NK-92 treated with Interleukin-12 subunit alpha and Interleukin-12 subunit beta, amount 100 ng/mL, for 24 hours (cell line): ENCODE results near the gene GATA2.
A peak's percentile ranks its signal among the peaks of the same experiment; 100 is the strongest.

ENCODE experiments used
- DNase-seq: peaks from one replicate; lab custom pipeline; 2025; lab: John Stamatoyannopoulos, UW

The GATA2 gene

DNA sequence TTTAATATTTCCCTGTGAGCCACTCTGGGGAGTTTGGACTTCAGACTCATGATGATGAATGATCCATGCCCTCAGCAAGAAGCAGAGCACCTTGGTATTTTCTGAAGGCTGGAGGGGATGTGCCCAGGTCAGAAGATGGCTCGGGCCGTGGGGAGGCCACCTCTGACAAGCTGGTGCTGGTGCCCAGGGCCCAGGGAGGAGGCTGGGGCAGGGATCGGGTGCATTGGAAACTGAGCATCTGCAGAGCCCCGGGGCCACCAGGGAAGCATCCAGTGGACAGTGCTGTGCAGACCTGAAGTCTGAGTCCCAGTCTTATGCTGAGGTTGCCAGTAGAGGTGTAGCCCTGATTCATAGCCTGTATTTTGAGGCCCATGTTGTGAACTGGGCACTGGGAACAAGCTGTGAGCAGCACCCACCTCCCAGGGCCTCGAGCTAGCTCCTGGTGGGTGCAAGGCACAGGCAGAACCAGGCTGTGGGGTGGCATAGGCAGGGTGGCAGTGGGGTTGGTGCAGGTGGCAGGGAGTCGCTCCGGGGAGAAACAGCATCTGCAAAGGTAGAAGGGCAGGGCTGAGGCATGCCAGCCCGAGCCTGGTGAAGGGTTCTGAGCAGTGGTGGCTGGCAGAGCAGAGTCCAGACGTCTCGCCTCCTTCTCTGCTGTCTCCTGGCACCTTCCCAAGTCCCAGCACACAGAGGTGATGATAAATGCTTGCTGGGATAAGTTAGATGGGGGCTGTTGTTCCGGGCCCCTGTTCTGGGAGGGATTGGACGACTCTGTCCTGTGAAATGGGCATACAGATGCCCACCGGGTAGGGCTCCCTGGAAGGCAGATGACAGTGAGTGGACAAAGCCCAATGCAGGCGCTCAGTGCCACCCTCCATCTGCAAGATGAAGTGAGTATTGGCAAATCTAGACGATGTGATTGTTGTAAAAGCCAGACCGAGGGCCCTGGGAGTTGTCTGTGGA, 36.9 kb downstream of the GATA2 start:
- no peak for DNase-seq

DNA sequence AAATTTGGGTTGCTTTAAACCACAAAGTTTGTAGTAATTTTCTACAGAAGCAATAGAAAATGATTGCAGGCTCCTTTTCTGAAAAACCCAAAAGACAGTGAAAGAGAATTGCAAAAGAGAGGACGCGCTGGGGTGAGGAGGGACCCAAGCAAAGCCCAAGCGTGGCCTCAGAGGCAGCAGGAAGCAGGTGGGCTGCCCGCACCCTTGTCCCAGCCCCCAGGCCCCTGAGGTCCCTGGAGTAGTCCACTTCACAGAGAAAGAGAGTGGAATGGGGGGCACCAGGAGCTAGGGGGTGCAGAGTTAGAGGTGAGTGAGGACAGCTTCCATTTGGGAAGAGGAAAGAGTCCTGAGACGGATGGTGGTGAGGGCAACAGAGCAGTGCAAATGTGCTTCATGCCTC, 37.9 kb downstream of the GATA2 start:
- DNase-seq = no peak

DNA sequence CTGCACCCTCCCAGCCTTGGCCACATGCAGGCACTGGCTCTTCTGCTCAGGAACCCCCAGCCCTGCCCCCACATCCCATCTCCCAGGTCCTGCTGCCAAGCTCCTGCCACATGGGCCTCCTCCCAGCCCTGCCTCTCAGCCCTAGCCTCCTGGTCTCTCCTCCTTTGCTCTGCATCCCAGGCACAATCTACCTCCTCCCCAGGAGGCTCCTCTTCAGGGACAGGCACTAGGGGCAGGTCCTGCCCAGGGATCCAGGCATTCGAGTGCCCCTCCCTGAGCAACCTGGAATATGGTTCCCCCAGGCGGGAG, 38.7 kb downstream of the GATA2 start:
- no peak for DNase-seq

DNA sequence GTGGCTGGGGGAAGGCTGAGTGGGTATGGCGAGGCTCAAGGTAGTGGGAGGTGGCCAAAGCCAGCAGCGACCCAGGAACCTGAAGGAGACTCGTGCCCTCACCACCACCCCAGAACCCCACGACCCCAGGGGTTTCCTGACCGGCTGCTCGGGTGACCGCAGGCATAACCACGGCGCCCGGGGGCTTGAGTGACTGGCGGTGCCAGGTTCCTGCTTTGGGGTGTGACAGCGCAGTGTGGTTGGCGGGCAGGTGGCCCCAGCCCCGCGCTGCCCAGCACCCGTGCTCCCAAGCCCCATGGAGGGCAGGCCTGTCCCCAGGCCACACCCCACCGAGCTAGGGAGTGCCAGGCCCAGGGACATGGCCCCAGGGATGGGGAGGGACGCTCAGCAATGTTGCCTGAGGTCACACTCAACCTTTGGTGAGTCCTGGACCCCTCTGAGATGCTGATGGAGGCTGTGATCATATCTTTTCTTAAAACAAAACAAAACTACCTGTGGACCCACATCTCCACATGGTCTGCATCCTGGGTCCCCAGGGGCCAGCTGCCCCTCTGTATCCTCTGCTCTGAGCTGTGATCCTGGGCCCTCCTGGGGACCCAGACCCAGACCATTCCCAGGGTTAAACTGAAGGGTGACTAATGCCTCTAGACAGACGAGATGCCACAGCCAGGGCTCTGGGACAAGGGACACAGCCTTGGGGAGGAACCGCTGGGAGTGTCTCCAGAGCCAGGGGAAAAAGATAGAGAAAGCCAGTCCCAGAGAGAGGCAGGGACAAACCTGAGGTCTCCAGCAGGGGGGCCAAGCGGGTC, 39.3 kb downstream of the GATA2 start:
- DNase-seq = no peak

DNA sequence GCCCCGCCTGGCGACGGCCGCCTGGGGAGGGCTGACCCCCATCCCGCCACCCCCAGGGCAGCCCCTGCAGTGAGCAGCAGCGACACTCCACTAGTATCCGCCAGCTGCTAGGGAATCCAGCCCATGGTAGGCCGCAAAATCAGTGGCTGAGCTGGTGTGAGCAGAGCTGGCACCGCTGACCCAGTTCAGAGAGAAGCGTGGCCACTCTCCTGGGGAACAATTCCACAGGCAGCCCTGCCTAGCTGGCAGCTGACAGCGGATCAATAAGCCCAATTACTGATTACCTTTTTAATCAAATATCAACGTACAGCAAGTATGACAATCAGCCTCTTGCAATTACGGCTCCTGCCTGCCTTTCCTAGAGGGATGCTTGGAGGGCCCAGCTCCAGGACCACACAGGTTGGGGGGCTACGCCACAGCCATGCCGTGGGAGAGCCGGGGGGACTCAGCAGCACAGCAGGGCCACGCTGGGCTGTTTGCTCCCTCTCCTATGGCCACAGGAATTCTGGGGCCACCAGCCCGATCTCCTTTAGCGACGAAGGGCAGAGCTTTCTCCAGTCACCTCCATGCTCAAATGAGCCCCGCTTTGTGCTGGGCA, 40.2 kb downstream of the GATA2 start:
- DNase-seq = no peak

DNA sequence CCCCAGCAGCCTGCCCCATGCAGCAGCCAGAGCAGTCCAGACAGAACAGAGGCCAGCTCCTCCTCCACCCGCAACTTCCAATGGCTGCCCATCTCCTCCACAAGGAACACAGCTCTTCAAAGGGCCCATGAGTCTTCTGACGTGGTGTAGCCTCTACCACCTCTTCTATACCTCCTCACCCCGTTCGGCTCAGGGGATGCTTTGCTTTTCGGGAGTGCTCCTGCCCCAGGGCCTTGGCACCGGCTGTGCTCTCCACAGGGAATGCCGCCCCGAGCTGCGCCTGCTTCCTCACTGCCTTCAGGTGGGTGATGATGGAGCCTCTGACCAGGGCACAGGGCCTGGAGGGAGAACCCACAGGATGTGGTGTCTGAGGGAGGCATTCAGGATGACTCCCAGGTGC, 40.9 kb downstream of the GATA2 start:
- no peak for DNase-seq

DNA sequence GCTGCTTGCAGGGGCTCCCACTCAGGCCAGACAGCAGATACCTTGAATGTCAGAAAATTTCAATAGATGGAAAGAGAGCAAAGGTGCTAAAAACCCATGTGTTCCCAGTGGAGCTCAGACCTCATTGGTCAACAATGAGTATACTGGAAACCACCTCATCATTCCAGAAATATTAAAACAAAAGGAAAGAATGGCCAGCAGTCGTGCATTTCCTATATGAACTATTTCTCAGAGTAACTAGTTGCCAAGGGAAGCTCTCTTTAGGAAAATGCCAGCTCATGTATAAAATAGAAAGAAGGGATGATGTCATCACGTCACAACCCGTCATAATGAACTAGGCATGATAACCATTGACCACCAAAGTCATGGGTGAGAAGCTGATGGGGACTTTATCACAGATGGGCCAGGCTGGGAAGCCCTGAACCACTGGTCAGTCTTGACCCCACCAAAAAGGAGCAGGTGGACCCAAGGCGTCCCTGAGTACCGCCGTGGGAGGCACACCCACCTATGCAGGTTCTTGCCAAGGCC, 43.8 kb downstream of the GATA2 start:
- DNase-seq = no peak

DNA sequence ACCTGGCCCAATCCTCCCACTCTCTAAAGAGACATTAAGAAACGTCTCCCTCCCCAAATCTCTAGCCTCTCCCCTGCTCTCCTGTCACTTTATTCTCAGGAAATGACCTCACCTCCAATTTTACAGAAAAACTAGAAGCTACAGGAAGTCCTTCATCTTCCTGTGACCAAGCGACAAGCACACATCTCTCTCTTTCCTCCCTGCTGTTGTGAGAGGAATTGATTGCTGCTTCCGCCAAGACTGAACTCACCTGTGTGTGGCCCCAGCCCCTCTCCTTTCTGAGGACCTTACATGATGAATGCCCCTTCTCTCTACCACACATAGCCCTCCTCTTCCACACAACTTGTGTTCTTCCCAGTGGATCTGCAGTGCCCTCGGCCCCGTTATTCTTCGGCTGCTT, 44.5 kb downstream of the GATA2 start:
- no peak for DNase-seq

DNA sequence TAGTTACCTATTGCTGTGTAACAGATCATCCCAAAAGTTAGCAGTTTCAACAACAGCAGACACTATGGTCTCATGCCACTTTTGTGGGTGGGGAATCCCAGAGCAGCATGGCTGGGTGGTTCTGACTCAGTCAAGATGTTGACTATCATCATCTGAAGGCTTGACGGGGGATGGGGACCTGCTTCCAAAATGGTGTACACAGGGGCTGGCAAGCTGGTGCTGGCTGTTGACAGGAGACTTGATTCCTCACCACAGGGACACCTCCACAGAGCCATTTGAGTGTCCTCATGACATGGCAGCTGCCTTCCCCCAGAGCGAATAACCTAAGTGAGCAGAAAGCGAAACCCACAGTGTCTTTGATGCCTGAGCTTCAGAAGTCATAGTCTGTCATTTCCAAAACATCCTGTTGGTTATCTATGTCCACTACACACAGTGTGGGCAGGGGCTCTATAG, 45.4 kb downstream of the GATA2 start:
- peak; percentile 66 for DNase-seq

DNA sequence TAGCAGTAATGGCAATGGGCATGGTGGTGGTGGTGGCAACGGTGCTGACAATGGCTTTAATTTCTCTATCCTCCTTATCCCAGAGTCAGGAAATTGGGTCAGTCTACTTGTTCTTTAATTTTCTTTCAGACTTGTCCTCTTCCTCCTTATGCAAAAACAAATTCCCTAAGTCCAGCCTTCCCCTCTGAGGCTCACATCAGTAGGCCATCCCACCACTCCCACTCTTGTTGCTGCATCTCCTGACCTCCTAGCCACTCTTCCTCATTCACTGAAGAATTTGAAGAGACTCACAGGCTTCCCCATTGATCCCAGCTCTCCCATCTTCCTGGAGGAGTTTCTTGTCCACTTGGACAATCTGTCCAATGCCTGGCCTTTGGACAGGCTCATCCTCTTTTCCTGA, 46.2 kb downstream of the GATA2 start:
- no peak for DNase-seq

DNA sequence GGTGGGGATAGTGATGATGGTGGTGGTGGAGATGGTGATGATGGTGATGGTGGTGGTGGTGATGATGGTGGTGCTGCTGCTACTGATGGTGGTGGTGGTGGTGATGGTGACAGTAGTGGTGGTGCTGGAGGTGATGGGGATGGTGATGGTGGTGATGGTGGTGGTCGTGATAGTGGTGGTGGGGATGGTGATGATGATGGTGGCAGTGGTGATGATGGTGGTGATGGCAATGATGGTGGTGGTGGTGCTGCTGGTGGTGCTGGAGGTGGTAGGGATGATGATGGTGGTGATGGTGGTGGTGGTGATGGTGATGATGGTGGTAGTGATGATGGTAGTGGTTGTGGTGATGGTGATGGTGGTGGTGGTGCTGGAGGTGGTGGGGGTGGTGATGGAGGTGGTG, 47.6 kb downstream of the GATA2 start:
- no peak for DNase-seq

DNA sequence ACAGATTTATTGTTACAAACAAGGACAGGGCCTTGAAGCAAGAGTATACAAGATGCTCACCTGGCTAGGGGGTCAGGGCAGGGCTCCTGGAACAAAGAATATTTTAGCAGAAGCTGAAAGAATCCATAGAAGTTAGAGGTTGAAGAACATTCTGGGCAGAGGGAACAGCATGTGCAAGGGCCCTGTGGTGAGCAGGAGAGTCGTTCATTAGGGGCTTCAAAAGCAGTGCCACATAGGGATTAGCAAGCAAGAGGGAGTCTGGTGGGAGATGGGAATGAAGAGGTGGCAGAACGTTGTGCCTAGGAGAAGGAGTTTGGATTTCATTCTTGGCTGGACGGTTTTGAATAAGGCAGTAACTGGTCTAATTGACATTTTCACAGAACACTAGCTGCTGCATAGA, 49.2 kb downstream of the GATA2 start:
- DNase-seq = no peak

DNA sequence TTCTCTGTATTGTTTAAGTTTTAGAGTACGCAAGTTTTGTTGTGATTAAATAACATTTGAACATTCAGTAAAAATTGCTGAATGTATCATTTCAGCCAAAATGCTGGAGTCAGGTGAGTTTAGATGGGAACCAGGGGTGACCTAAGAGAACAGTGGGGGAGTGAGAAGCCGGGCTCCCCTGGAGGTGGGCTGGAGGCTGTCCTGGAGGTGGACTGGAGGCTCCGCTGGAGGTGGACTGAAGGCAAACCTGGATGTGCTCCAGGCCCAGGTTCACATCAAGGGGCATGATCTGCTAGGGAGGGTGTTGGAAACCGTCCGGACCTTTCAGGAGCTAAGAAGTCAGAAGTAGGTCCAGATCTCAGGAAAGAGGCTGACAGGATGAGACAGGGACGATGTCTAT, 50.1 kb downstream of the GATA2 start:
- DNase-seq = no peak

DNA sequence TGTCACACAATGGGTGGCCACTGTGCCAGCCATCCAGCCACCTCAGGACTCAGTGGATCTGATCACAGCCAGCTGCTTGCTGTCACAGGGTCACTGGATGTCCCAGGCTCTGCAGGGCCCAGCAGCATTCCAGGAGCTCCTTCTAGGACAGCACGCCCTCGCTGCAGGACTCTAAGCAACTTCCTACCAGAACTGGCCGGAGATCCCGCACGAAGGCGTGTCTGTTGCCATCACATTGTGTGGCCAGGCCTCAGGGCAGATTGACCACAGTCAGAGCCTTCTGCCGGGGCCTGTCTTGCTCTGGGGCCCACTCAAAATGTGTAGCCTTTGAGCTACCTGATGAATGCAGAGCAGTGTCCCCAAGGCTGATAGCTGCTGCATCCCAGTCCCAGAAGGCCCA, 50.9 kb downstream of the GATA2 start:
- no peak for DNase-seq

DNA sequence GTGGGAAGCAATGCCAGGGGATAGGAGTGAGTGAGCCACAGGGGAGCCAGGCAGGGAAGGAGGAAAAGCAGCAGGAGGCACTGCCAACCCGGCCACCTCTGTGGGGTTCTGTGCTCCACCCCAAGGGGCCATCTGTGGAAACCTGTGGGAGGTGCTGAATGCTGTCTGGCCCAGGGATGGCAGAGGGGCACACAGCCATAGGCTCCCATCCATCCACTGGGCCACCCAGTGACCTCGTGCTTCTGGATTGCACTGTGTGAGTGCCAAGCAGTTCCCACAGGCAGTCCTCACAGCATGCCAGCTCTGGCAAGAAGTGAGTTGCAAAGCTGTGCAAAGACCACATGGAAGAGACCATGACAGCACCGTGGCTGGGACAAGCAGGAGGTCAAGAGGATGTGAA, 53.8 kb downstream of the GATA2 start:
- DNase-seq = no peak

DNA sequence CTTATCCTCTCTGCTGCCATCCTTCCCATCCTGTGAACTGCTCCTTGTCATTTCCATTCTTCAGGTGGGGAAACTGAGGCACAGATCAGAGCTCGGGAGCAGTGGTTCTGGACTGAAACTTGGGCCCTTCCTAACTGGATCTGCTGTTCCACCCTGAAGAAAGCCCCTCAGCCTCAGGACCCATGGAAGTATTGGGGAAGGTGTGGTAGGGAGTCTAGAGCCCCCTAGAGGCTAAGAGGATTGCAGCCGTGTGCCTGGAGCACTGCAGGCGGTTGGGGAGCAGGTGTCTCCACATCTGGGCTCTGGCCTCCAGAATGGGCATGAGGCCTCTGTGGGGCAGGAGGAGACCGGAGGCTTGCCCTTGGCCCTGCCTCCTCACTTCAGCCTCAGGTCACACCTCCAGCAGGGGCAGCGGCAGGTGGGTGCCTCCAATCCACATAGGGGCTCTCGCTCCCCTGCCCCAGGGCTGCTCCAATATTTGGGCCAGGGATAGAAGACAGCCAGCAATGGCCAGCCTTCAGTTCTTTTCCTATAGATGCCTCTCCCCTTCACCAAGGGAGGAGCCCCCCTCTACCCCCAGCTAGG, 54.4 kb downstream of the GATA2 start:
- no peak for DNase-seq

DNA sequence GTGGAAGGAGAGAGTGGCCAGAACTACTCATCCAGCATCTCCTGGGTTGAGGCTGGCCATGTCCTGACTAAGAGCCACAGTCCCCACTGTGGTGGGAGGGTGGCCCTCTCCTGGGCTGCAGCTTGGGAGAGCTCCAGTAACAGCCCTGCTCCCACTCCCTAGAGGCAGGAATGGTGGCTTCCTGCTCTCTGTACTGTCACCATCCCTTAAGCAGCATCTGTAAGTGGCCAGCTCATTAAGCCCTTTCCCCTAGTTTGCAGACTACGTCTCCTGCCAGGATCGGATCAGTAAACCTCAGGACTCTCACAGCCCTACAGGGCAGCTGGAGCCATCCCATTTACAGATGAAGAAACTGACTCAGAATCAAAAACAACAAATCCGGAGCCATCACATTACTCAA, 56.8 kb downstream of the GATA2 start:
- DNase-seq = no peak

DNA sequence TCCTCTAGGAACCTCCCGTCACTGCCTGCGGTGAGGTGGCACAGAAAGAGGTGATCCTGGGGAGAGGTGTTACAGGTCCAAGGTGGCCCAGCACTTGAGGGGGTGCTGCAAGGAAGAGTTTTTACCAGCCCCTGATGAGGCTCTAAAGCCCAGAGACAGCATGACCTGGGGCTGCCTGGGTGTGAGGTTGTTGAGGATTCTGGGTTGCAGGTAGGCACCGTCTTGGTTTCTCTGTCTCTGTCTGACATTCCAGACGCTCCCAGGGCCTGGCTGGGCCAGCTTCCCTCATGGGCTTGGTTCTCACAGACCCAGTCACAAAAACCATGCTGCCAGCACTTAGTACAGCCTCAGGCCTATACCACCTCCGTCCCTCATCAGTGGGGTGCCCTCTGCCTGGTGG, 57.4 kb downstream of the GATA2 start:
- no peak for DNase-seq

DNA sequence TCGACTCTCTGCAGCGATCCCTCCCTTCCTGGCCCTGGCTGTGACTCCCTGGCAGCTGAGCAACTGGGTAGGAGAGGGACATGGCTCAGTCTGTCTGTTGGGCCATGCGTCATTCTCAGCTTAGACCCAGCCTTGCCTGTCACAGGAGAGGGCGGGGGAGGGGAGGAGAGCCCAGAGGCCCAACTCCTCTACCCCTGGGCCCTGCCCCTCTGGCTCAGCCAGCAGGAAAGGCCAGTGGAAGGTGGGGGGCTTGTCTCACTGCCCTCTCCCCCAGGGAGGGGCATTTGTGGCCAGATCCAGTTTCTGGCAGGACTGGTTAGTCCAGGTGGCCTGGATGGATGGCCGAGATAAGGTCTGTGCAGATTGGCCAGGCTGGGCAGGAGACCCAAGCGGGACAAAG, 57.9 kb downstream of the GATA2 start:
- no peak for DNase-seq

DNA sequence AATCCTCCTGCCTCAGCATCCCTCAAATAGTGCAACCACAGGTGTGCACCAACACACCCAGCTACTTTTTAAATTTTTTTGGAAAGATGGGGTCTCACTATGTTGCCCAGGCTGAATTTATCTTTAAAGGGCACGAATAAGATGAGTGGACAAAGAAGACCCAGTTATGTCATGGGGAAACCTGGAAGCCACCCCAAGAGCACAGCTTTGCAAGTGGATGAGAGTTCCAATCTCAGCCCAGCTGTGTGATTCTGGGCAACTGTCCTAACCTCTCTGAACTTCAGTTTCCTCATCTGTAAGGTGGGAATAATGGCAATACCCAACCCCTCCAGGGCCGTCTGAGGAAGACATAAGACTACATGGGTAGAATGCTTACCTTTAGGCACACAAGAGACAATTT, 58.5 kb downstream of the GATA2 start:
- DNase-seq = no peak

DNA sequence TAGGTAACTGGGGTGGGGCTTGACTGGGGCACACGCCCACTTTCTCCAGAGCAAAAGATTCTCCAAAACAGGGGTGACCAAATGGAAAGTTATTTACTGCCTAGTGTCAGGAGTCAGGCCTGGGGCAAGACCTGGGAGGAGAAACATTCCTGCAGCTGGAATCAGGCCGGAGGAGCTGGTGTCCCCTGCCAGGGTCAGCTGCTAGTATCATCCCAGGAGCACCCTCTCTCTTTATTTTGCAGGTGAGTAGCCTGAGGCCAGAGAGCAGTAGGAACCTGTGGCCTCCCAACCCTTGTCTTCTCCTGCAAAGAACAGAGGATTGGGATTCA, 59.2 kb downstream of the GATA2 start:
- DNase-seq = no peak
